Activated T-cell treated with anti-CD3 and anti-CD28 coated beads, Interleukin-2, amount 50 U/mL, for 4 hours (primary cell): Measurements from ENCODE around the gene GLP1R. TPM values are rescaled to one million over a fixed set of nuclear protein-coding genes. Genes with fewer than 3 reads are reported as not detected.

Experiments
- ATAC-seq, 2 donors: fragments of 200-7000 bp; cut with Tn5 transposase; one replicate each; pipeline ENCODE4 v1.10.0; 2021
- DNase-seq: peaks from one replicate; pipeline ENCODE4 v3.0.0-alpha.2; 2020
- H3K27me3 Mint-ChIP-seq: one replicate; pipeline ENCODE4 v1.8.0; 2021; ENCODE audit warnings: low read depth, mixed read lengths
- H3K36me3 Mint-ChIP-seq: one replicate; pipeline ENCODE4 v1.8.0; 2022; ENCODE audit warnings: mixed read lengths; ENCODE audit not compliant: insufficient read depth
- H3K4me1 Mint-ChIP-seq: one replicate; pipeline ENCODE4 v1.8.0; 2021; ENCODE audit warnings: low read depth, mixed read lengths
- H3K4me3 Mint-ChIP-seq: one replicate; pipeline ENCODE4 v1.8.0; 2021; ENCODE audit warnings: mild to moderate bottlenecking, moderate library complexity, mixed read lengths
- H3K9me3 Mint-ChIP-seq: one replicate; pipeline ENCODE4 v1.8.0; 2021; ENCODE audit warnings: mixed read lengths
- total RNA-seq, 3 donors: library from RNA; stranded (reverse); gene quantifications; one replicate each; pipeline ENCODE4 v1.2.1, GENCODE V29; 2021

Gene GLP1R
- total RNA-seq, 3 donors from 2014 or later, result 0.05 to 0.16 (median 0.08) TPM

- Mint-ChIP-seq H3K27me3 (peaks cover 27% of the 10 kb centered on the region), H3K4me3 (no peak overlapping the region), H3K9me3 (no peaks in the 10 kb centered on the region), H3K36me3 (no peaks in the 10 kb centered on the region), H3K4me1 (peaks cover 20% of the 10 kb centered on the region)
- ATAC-seq (no peak), DNase-seq (no peak)
Observed at GRCh38 chr6:39053854-39054576, 5.4 kb downstream of the GLP1R start.

- no peak for DNase-seq
- Mint-ChIP-seq H3K36me3 (no peaks in the 10 kb centered on the region), H3K4me3 (no peak overlapping the region), H3K9me3 (no peaks in the 10 kb centered on the region), H3K4me1 (peaks cover 16% of the 10 kb centered on the region), H3K27me3 (peaks cover 21% of the 10 kb centered on the region)
- ATAC-seq, result no peak
Observed at GRCh38 chr6:39054577-39055142, 6.1 kb downstream of the GLP1R start.

- no peak for ATAC-seq
- Mint-ChIP-seq H3K27me3 (peaks cover 14% of the 10 kb centered on the region), H3K4me3 (no peak overlapping the region), H3K4me1 (peaks cover 14% of the 10 kb centered on the region), H3K9me3 (no peaks in the 10 kb centered on the region), H3K36me3 (no peaks in the 10 kb centered on the region)
- DNase-seq, result no peak
Observed at GRCh38 chr6:39055661-39056060, 7.1 kb downstream of the GLP1R start.

GRCh38 chr6:39056191-39056590 lies 7.6 kb downstream of the GLP1R start:
- ATAC-seq, result no peak
- Mint-ChIP-seq H3K27me3 (peaks cover 14% of the 10 kb centered on the region), H3K4me1 (peaks cover 10% of the 10 kb centered on the region)

GRCh38 chr6:39056681-39057080 lies 8.1 kb downstream of the GLP1R start:
- H3K36me3 Mint-ChIP-seq, result no peaks in the 10 kb centered on the region
- peaks cover 13% of the 10 kb centered on the region for H3K27me3 Mint-ChIP-seq
- DNase-seq (no peak), ATAC-seq (no peak)
- H3K4me3 Mint-ChIP-seq, result no peak overlapping the region
- H3K9me3 Mint-ChIP-seq, result no peaks in the 10 kb centered on the region
- peaks cover 6% of the 10 kb centered on the region for H3K4me1 Mint-ChIP-seq

More at GRCh38 chr6:39056191-39056590, 7.6 kb downstream of the GLP1R start:
- Mint-ChIP-seq H3K9me3 (no peaks in the 10 kb centered on the region), H3K36me3 (no peaks in the 10 kb centered on the region), H3K4me3 (no peak overlapping the region)
- no peak for DNase-seq

- Mint-ChIP-seq H3K27me3 (peaks cover 9% of the 10 kb centered on the region), H3K9me3 (no peaks in the 10 kb centered on the region), H3K4me1 (peaks cover 2% of the 10 kb centered on the region), H3K36me3 (no peaks in the 10 kb centered on the region), H3K4me3 (no peak overlapping the region)
- DNase-seq (no peak), ATAC-seq (no peak)
Observed at GRCh38 chr6:39057251-39058155, 8.9 kb downstream of the GLP1R start.

GRCh38 chr6:39058471-39059147 lies 10.0 kb downstream of the GLP1R start:
- H3K36me3 Mint-ChIP-seq, result no peaks in the 10 kb centered on the region
- H3K4me1 Mint-ChIP-seq, result no peaks in the 10 kb centered on the region
- ATAC-seq (no peak), DNase-seq (no peak)
- H3K27me3 Mint-ChIP-seq, result peaks cover 7% of the 10 kb centered on the region
- no peaks in the 10 kb centered on the region for H3K9me3 Mint-ChIP-seq
- no peak overlapping the region for H3K4me3 Mint-ChIP-seq

GRCh38 chr6:39059496-39060310 lies 11.1 kb downstream of the GLP1R start:
- H3K27me3 Mint-ChIP-seq, result peaks cover 4% of the 10 kb centered on the region
- H3K4me3 Mint-ChIP-seq, result no peak overlapping the region
- no peaks in the 10 kb centered on the region for H3K36me3 Mint-ChIP-seq
- DNase-seq (no peak), ATAC-seq (no peak)
- H3K4me1 Mint-ChIP-seq, result no peaks in the 10 kb centered on the region
- H3K9me3 Mint-ChIP-seq, result no peaks in the 10 kb centered on the region

GRCh38 chr6:39060467-39061160 lies 12.0 kb downstream of the GLP1R start:
- no peak overlapping the region for H3K4me3 Mint-ChIP-seq
- H3K36me3 Mint-ChIP-seq, result no peaks in the 10 kb centered on the region
- ATAC-seq, result no peak
- no peak for DNase-seq
- H3K9me3 Mint-ChIP-seq, result no peaks in the 10 kb centered on the region
- peaks cover 4% of the 10 kb centered on the region for H3K27me3 Mint-ChIP-seq
- H3K4me1 Mint-ChIP-seq, result no peaks in the 10 kb centered on the region

GRCh38 chr6:39061182-39061581 lies 12.6 kb downstream of the GLP1R start:
- no peaks in the 10 kb centered on the region for H3K36me3 Mint-ChIP-seq
- H3K4me1 Mint-ChIP-seq, result no peaks in the 10 kb centered on the region
- H3K9me3 Mint-ChIP-seq, result no peaks in the 10 kb centered on the region
- ATAC-seq, result no peak
- no peak for DNase-seq
- no peak overlapping the region for H3K4me3 Mint-ChIP-seq
- peaks cover 4% of the 10 kb centered on the region for H3K27me3 Mint-ChIP-seq

- no peaks in the 10 kb centered on the region for H3K4me1 Mint-ChIP-seq
- DNase-seq (no peak), ATAC-seq (no peak)
- no peak overlapping the region for H3K4me3 Mint-ChIP-seq
- H3K9me3 Mint-ChIP-seq, result no peaks in the 10 kb centered on the region
- no peaks in the 10 kb centered on the region for H3K36me3 Mint-ChIP-seq
- peaks cover 4% of the 10 kb centered on the region for H3K27me3 Mint-ChIP-seq
Observed at GRCh38 chr6:39061588-39061987, 13.0 kb downstream of the GLP1R start.

GRCh38 chr6:39062014-39062740 lies 13.6 kb downstream of the GLP1R start:
- Mint-ChIP-seq H3K9me3 (no peaks in the 10 kb centered on the region), H3K4me1 (no peaks in the 10 kb centered on the region), H3K27me3 (peaks cover 4% of the 10 kb centered on the region), H3K36me3 (no peaks in the 10 kb centered on the region), H3K4me3 (no peak overlapping the region)
- ATAC-seq (no peak), DNase-seq (no peak)

GRCh38 chr6:39063526-39063925 lies 14.9 kb downstream of the GLP1R start:
- Mint-ChIP-seq H3K9me3 (no peaks in the 10 kb centered on the region), H3K36me3 (no peaks in the 10 kb centered on the region), H3K4me3 (no peak overlapping the region), H3K27me3 (peaks cover 4% of the 10 kb centered on the region), H3K4me1 (no peaks in the 10 kb centered on the region)
- DNase-seq (no peak), ATAC-seq (no peak)
